Activated CD4-positive, alpha-beta T cell treated with anti-CD3 and anti-CD28 coated beads for 1 hour (primary cell): Measurements from ENCODE around the gene CHST8.
"Not testable (repeated sequence)": the region's sequence is repeated elsewhere in the genome, so short reads cannot be mapped to it uniquely, and the experiment has no call there.

ENCODE experiments used
- DNase-seq: peaks from one replicate; pipeline ENCODE4 v3.0.0-alpha.2; 2020

Gene CHST8

DNA sequence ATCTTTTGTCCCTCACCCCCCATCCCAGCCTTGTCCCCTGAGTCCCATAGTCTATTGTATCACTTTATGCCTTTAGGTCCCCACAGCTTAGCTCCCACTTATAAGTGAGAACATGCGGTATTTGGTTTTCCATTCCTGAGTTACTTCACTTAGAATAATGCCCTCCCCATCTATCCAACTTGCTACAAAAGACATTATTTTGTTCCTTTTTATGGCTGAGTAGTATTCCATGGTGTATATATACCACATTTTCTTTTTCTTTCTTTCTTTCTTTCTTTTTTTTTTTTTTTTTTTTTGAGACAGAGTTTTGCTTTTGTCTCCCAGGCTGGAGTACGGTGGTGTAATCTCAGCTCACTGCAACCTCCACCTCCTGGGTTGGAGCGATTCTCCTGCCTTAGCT lies 73.8 kb downstream of the CHST8 start:
- not testable (repeated sequence) for DNase-seq

GRCh38 chr19:33697766-33698165 lies 76.0 kb downstream of the CHST8 start:
- no peak for DNase-seq

DNA sequence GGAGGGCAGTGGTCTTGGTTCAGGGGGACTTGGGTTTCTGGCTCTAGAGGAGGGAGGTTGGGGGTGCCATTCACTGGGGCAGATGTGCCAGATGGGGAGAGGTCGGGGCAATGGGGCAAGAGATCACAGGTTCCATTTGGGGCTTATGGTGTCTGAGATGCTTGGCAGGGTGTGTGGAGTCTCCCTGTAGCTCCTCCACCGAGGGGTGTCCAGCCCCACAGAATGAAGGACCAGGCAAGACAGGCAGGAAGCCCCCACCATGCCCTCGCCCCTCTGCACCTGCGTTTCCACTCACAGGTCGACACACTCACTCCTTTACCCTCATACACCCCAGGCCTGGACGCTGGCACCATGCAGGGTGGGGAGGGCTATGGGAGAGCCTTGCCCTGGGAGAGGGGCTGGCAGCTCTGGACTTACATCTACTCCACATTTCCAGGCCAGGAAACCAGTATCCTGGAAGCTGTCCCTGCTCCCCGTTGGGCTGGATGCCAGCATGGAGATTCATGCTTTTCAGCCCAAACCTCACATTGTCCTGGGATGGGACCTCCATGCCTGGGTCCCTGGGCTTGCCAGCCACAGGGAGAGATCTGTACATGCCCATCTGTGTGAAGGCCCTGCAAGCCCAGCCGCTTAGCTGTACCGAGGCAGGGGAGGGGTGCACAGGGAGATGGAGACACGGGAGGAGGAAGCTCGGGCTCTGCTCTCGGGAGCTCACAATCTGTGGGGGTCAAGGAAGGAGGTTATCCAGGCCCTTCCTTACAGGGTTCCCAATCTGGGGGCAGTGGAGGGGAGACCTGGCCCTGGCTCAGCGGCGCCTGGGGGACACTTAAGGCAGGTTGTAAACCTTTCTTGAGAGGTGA lies 77.1 kb downstream of the CHST8 start:
- DNase-seq = no peak

DNA sequence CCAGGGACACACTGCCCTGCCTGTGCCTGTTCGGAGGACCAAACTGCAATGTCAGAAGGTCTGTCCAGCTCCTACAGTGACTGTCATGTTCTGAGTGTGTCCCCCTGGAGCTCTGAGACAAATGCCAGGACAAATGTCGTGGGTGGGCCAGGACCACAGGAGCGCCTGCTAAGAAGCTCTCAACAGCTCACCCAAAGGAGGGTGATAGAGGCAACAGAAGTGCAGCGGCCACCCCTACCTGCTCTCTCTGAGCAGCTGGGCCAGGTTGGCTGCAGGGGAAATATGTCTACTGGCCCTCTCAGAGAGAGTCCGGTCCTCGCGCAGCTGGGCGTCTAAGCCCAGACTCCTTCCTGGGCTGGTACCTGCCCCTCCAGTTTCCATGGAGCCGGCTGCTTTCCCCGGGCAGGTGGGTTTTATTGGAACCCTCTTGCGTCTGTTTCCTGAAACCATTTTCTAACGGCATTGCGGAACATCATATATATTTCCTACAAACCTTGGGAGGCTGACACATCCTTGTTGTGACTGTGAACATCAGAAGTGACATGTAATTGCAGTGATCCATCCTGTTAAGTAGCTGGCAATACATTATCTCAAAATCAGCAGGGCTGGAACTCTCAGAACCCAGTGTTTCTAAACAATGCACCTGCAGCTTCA lies 78.1 kb downstream of the CHST8 start:
- DNase-seq = no peak

GRCh38 chr19:33700408-33701013 lies 78.8 kb downstream of the CHST8 start:
- no peak for DNase-seq

DNA sequence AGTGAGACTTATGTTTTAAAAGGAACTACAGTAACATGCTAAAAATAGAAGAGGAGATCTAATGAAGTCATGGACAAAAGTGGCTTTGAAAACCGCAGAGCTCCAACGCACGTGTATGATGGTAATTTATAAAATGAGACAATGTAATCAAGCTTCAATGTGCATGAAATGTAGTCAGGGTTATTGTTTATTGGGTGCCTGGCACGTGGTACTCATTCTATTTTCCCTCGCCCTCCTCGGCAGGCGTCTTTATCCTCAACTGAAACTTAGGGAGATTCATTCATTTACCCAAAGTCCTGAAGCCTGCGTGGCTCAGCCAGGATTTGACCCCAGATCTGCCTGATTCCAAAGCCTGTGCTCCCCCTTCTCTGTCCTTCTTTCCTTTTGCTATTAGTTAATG lies 79.8 kb downstream of the CHST8 start:
- DNase-seq = no peak

GRCh38 chr19:33702606-33703437 lies 81.1 kb downstream of the CHST8 start:
- DNase-seq = no peak

DNA sequence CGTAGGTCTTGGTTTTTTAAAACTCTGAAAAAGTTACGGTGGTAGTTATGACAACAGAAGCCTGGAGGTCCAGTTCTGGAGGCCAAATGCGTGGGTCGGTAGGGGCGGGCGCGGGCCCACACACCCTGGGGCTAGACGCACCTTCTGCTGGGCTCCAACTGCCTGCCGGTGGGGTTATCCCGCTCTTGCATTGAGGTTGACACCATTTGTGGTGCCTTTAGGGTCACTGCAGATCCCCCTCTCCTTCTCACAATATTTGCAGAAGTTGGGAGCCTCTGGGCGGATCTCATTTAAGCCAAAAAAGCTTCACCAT lies 81.6 kb downstream of the CHST8 start:
- DNase-seq = no peak

GRCh38 chr19:33703821-33704220 lies 82.1 kb downstream of the CHST8 start:
- DNase-seq = no peak

DNA sequence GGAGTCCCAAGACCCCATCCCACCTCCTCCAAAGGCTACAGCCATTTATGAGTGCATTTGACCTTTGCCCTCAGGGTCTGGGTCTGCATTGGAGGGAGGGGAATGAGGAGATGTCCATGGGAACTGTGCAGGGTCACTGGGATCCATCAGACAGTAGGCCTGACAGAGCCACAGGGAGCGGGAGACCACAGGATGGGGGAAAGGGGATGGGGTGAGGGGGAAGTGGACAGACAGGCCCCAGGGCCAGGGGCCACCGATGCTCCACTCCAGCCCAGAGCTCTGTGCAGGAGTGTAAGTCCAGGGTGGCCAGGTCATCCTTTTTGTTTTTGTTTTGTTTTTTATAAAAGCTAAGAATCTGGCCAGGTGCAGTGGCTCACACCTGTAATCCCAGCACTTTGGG lies 82.5 kb downstream of the CHST8 start:
- no peak for DNase-seq

GRCh38 chr19:33705090-33705847 lies 83.5 kb downstream of the CHST8 start:
- DNase-seq = no peak

DNA sequence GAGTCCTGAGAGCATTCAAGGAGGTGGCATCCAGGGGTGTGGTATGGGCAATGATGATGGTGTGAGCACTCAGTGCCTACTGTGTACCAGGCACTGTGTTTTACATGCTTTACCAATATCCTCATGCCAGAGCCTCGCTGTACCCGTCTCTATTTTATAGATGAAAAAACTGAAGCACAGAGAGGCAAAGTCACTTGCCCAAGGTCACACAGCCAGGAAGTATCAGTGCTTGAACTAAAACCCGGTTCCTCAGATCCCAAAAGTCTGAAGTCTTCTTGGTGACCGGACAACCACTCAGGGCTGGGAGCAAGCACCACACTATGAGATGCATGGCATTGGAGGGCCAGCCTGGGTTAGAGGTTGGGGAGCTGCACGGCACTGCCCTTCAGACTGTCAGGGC lies 84.1 kb downstream of the CHST8 start:
- DNase-seq = no peak

GRCh38 chr19:33706631-33707030 lies 84.9 kb downstream of the CHST8 start:
- no peak for DNase-seq

- DNase-seq = no peak
Observed at GRCh38 chr19:33712268-33712667, 90.5 kb downstream of the CHST8 start.

DNA sequence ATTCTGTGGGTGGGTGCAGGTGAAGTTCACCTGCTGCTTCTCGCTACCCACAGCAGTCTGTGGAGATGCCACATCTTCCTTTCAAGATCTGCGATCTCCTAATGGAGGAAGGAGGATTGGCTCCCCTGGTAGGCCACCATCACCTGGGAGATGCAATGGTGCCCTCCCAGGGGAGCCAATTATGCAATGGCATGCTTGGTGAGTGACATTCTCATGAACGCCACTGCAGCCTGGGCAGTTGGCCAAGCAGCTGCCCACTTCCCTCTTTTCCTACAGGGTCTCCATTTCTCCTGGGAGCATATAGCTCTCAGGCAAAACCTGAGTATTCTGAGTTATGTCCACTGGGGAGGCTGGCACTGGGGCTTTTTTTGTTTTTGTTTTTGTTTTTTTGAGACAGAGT lies 91.4 kb downstream of the CHST8 start:
- no peak for DNase-seq

GRCh38 chr19:33714149-33714548 lies 92.4 kb downstream of the CHST8 start:
- DNase-seq = no peak

- no peak for DNase-seq
Observed at GRCh38 chr19:33715462-33715861, 93.7 kb downstream of the CHST8 start.

- DNase-seq = no peak
Observed at GRCh38 chr19:33717878-33718277, 96.1 kb downstream of the CHST8 start.

DNA sequence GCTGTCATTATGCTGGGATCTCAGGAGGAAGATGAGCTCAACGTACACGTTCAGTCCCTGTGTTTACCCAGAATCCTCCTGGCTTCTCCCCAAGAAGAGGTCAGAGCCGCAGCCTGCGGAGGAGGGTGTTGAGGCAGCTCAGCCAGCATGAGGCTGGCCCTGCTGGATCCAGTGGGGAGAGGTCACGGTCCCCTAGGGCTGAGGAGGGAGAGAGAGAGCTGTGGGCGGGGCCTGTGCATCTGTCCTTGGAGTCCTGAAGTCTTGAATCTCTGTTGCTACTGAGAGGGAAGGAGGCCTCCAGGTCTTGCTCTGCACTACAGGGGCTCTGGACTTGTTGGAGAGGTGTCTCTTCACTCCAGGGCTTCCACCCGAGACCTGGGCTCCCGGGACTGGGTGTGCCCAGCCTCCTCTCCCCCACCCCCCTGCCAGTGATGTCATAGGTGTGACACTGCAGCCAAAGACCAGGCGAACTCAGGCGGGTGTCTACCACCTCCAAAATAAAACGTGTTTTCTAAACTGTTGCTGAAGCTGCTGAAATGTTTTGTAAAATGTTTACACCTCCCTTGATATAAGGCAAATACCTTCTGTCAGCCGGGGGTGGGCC lies 97.0 kb downstream of the CHST8 start:
- DNase-seq = no peak

DNA sequence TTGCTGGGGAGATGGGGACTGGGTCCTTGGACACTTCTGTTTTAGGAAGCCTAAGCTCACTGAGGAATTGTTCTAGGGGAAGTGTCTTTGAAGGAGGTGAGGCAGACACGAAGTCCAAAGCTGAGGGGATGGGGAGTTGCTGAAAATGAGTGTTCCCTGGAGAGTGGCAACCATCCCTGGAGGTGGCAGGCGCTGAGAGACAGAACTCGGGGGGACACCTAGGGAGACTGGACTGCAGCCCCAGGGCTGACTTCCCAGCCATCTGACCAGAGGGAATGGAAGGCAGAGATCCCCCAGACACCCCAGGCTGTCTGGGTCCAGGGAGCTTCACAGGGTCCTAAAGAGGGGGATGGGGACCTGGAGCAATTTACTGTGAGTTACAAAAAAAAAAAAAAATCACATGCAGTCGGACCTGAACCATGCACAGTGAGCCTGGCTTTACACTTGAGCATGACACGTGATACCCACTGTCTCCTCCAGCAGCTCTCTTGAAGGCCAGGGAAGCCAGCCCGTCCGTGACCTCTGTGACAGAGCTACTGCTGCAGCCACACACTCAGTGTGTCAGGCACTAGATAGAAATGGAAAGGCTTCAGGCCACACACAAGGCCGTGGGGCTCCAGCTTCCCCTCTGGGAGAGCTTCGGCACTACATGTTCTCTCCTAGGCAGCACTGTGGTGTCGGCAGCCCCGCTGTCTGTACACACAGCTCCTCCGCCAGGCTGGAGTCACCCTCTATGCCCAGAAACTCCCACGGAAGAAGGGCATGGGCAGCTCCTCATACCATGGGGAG lies 97.8 kb downstream of the CHST8 start:
- no peak for DNase-seq

- DNase-seq = no peak
Observed at GRCh38 chr19:33720155-33720493, 98.4 kb downstream of the CHST8 start.
